Left colon (tissue), 2 donors: Measurements from ENCODE around the gene CGB8. TPM values are rescaled to one million over a fixed set of nuclear protein-coding genes. Genes with fewer than 3 reads are reported as not detected.
"Not testable (repeated sequence)": the region's sequence is repeated elsewhere in the genome, so short reads cannot be mapped to it uniquely, and the experiment has no call there.

ENCODE experiments used
- ATAC-seq: fragments of 200-7000 bp; cut with Tn5 transposase; one replicate; pipeline ENCODE4 v1.9.1; 2020; ENCODE audit warnings: mild to moderate bottlenecking, moderate library complexity
- DNase-seq, 2 donors: peaks; one replicate each; pipeline ENCODE4 v3.0.0-alpha.2; 2020
- intact Hi-C, 2 donors: fragments of 100-400 bp; cut with DNase I in 1 of 2; cut with micrococcal nuclease in 1 of 2; formaldehyde crosslinking; loops; one replicate each; pipeline versions ENCODE4 v1.11.2 to v1.14.0; 2022; cut with DNase I, micrococcal nuclease
- total RNA-seq, 2 donors: library from RNA; stranded (reverse); fragmentation: NEBNext Ultra II Directional; extraction: Animal tissue kit (Norgen Biotek cat#: 25700); gene quantifications; one replicate each; pipeline ENCODE4 v1.2.1, GENCODE V29; 2021
- donor health status: DM: no; HTN: no; CAD: no.
- donor health status: DM: yes; HTN: yes; CAD: no.

CGB8 gene
- total RNA-seq, 2 donors from 2014 or later, result not detected

DNA sequence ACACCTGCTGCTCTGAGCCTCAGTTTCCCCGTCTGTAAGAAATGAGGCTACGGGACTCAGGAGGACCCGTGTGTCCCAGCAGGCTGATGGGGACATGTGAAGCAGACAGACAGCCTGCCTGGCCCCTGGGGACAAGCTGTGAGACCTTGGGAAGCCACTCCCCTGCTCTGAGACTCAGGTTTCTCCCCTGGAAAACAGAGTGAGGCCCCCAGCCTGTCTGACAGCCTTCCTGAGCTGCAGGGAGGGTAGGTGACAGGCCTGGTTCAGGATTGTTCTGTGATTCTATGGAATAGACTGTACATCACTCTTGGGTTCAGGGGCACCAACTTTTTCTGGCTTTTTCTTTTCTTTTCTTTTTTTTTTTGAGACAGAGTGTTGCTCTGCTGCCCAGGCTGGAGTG, 18.6 kb upstream of the CGB8 start:
- ATAC-seq (no peak), DNase-seq (no peak)
- intact Hi-C loops, result no loop called here

DNA sequence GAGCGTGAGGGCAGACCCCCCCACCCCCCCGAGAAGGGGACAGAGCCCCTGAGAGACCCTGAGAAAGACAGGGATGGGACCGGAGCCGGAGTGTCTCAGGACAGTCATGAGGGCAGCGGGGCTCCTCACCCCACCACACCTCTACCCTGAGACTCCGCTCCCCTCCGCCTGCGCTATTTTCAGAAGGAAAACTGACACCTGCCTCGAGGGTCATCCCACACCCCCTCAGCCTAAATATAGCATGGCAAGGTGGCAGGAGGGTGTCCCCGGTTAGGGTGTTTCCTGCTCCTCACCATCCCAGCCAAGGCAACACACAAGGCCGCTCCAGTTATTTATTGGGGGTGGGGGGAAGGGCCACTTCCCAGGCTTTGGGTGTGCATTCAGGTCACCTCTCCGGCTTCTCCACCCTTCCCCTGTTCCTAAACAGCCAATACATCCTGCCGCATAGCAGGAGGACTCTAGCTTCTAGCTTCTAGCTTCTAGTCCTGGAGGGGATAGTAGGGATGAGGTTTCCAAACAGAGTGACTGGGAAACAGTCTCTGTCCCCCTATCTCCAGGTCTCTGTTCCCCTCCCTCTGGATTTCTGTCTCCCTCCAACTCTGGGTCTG, 17.1 kb upstream of the CGB8 start:
- intact Hi-C loops, result no loop called here
- ATAC-seq (no peak), DNase-seq (no peak)

DNA sequence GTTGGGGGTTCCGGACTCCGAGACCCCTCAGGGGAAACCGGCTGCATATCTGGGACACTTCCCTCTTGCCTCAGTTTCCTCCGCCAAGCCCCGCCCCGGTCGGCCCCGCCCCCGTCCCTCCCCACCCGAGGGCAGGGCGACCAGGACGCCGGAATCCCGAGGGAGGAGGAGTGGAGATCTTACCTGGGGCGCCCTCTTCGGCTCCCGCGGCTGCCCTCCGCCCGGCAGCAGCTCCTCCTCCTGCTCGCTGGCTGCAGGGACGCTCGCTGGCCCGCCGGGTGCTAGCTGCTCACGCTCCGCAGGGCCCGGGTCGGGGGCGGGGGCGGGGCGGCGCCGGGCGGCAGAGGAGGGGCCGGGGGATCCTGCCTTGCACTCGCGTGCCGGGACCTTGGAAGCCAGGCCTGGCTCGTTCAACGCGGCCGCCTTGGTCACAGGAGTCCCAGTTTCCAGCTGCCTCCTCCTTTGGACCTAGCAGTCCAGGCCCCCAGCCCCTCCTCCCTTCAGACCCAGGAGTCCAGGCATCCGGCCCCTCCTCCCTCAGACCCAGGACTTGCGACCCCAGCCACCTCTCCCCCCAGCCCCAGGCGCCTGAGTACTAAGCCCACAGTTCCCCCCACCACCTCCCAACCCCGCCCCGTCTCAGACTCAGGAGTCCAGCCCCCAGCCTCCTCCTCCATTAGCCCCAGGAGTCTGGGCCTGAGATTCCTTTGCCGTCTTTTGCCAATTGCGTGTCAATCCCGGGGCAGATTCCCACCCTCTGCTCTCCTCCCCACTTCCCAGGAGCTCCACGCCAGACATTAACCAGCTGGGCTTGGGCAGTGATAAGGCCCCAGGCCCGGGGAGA, 16.1 kb upstream of the CGB8 start, which contains the start of gene NTF4:
Gene NTF4 (minus strand): TSS at position 51 of the 844 bp plus-strand sequence. CDS start 2,821 bp downstream, outside the sequence.
- DNase-seq (peak in 1 of 2 donors; percentile 23), ATAC-seq (peak; percentile 78)

DNA sequence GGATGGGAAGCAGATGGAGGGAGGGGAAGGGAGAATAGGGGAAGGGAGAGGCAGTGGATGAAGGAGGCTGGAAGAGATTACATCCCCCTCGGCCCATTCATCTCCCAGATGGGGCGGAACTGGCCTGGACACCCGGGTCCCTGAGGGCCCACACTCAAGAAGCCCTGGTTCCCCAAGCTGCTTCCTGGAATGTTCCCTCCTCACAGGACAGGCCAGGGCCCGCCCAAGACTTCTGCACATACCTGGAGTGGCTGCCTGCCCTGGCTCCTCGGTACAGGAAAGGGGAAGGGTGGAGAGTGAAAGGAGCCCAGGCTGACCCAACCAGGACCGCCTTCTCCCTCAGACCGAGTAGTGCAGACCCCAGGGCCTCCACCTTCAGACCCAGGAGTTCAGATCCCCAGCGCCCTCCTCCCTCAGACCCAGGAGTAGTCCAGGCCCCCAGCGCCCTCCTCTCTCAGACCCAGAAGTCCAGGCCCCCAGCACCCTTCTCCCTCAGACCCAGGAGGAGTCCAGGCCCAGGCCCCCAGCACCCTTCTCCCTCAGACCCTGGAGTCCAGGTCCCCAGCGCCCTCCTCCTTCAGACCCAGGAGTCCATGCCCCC, 15.2 kb upstream of the CGB8 start:
- intact Hi-C loops, result no loop called here
- ATAC-seq, result peak; percentile 33
- DNase-seq, result no peak

More for the DNA sequence above, 16.1 kb upstream of the CGB8 start, which contains the start of gene NTF4:
- intact Hi-C loops, result no loop called here

DNA sequence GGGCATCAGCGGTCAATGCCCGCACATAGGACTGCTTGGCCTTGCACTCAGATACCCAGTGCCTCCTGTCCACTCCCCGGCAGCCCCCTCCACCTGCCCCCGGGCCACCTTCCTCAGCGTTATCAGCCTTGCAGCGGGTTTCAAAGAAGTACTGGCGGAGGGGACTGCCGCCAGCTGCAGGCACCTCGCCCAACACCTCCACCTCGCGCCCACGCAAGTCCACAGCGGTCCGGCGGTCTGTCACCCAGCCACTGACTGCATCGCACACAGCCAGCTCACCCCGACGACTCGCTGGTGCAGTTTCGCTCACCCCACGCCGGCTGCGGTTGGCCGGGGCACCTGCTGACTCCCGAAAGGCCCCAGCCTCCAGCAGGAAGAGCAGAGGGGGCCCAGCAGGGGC, 12.5 kb upstream of the CGB8 start:
- DNase-seq (no peak), ATAC-seq (no peak)
- intact Hi-C loops, result no loop called here

DNA sequence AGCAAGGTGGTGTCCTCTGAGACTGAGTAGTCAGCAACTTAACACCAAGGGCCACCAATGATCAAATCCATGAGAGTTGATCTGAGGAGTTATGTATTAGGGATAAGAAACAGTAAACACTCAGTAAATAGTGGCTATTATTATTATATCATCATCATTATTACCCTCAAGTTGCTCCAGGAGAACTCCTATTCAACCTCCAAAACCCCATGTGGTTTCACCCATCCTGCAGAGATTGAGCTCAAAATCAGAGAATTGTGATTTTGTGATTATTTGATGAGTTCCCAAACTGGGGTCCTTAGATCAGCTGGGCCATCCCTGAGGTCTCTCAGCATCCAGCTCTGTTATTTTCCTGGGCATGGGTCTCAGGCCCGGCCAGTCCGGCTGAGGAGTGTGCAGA, 12.1 kb upstream of the CGB8 start:
- ATAC-seq (no peak), DNase-seq (no peak)
- intact Hi-C loops, result no loop called here

DNA sequence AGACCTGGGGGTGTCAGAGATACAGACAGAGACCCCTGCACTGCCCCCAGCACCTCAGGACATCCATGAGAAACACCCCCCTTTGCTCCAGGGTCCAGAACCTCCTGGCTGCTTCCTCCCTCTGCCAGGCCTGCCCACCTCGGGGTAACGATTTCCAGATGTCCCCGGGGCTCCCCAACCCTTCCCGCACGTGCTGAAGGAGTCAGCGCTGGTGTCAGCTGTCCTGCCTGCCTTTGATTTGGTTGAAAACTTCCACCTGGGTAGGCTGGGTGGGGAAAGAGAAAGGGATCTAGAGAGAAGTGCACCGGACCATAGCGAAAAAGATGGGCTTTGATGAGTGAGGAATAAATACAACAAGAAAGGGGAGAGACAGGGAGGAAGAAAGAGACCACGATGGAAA, 10.1 kb upstream of the CGB8 start:
- intact Hi-C loops, result no loop called here
- ATAC-seq, result no peak
- no peak for DNase-seq

DNA sequence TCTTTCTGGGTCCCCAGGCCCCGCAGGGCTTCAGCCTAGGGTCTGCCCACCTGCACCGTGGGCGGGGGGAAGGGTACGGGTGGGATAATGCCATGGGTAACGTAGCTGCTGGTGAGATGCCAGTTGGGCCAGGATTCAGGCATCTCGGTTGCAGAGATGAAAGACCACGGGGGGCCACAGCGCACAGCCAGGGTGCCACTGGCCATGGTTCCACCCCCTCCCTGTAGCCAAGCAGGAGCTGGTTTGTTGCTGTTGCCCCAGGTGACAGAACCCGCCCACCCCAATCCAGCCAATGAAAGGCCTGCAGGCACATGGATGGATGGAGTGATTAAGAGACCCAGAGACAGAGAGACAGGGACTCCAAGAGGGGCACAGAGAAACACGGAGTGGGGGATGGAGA, 9.7 kb upstream of the CGB8 start:
- intact Hi-C loops, result no loop called here
- DNase-seq (no peak), ATAC-seq (no peak)

DNA sequence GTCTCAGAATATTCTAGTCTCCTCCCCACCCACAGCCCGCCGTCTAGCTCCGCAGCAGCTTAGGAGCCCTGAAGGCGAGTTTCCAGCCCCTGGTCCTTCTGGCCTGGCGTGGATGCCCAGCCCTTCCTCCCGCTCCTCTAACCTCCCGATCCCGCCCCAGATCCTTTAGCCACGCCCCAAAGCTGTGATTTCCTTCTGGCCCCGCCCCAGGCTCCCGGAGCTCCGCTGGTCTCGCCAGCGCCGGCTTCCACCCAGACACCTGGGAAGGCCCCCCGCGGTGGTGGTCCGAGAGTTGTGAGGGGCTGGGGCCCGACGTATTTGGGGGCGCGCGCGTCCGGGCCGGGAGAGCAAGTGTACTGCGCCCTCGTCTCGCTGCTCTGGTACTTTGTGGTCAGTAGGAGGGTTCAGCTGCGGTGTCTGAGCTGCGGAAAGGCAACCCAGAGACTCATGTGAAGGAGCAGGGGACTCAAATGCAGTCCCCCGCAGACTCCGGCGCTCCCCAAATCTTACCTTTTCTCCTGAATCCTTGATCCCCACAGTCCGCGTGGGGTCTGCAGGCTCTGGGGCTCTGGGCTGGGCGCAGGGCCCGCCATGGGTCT, 8.8 kb upstream of the CGB8 start, which contains the start of gene CGB7:
Gene CGB7 (minus strand): TSS at position 114 of the 599 bp plus-strand sequence. CDS start 2,374 bp downstream, outside the sequence.
- intact Hi-C loops, result no loop called here

DNA sequence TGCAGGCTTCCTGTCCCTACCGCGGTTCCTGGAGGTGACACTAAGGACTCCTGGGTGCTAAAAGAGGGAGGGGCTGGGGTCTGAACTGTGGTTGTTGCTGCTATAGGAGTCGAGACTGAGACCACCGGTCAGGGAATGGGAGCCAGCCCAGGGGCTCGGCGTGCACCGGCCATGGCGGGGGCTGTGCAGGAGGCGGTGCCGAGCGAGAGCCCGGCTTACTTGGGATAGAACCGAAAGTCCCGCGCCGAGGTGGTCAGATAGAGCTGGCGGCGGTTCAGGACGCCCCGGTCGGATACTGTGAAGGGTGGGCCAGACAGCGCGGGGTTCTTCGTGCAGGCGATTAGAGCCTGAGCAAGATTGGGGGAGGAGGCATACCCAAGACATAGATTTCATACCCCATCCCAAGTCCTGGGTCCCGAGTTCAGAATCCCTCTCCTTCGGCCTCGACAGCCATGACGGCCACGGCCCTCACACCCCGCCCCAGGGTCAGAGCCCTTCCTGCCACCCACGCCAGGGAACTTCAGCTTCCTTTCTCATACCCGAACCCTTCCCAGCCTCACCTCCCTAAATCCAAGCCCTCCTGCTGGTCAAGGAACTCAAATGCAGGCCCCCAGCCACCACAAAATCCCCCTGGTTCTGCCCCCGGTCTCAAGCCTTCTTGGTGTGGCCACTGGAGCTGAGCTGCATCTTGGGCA, 8.1 kb upstream of the CGB8 start:
- intact Hi-C loops, DNase-seq: not testable (repeated sequence)
- peak; percentile 25 for ATAC-seq

More for the DNA sequence above, 8.8 kb upstream of the CGB8 start, which contains the start of gene CGB7:
- ATAC-seq (peak; percentile 85), DNase-seq (peak; percentile 70 to 84)

DNA sequence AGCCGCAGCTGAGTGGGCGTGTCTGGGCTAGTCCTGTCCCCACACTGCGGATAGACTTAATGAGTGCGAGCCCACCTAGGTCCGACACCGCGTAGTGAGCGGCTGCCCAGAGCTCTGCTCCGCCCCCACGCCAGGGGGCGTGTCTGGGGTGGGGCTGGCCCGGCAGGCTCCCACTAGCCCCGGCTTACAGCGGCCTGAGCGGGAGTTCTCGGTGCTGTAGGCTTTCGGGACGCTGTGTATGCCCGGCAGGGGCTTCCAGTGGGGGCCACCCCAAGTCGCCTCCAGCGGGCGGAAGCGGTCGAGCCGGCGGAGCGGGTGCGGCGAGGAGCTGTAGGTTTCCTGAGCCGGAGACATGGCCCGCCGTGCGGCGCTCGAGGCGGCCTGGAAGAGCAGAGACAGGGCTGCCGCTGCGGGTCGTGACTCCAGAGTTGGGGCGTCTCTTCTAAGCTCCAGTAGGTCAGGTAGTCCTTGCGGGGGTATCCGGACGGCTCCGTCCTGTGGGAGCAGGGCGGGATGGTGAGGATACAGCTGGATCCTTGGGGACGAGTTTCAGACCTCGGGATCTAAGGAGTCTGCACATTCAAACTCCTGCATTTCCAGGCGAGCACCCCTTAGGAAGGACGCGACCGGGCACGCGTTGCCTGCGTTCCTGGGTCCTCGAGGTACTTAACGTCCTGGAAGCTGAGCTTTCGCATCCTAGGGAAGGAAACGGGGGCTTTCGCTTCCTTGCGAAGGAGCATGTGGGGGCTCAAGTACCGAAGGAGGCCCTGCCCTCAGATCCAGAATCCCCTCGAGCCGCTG, 7.4 kb upstream of the CGB8 start:
- intact Hi-C loops, result no loop called here
- DNase-seq, result peak; percentile 37 to 68
- peak; percentile 86 for ATAC-seq

DNA sequence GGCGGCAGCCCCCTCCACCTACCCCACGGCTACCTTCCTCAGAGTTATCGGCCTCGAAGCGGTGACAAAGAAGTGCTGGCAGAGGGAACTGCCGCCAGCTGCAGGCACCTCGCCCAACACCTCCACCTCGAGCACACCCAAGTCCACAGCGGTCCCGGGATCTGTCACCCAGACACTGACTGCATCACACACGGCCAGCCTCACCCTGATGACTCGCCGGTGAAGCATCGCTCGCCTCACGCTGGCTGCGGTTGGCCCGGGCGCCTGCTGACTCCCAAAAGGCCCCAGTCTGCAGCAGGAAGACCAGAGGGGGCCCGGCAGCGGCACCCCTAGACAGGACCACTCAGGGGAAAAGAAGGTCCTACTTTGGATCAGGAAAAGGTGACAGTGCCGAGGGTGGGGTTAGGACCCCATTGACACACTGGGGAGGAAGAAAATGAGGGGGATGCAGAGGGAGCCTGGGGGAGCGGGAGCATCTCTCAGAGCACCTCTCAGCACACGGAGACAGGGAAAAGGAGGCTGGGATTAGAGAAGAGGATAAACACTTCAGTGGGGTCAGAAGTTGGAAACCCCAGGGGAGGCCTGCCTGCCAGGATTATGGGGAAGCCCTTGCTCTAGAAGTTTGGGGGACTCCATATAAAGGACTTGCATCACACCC, 1.6 kb upstream of the CGB8 start:
- intact Hi-C loops, DNase-seq, ATAC-seq: not testable (repeated sequence)

DNA sequence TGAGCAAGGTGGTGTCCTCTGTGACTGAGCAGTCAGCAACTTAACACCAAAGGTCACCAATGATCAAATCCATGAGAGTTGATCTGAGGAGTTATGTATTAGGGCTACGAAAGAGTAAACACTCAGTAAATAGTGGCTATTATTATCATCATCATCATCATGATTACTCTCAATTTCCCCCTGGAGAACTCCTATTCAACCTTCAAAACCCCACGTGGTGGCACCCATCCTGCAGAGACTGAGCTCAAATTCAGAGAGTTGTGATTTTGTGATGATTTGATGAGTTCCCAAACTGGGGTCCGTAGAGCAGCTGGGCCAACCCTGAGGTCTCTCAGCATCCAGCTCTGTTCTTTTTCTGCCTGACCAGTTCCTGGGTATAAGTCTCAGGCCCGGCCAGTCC, 923 bp upstream of the CGB8 start:
- ATAC-seq, intact Hi-C loops, DNase-seq: not testable (repeated sequence)

DNA sequence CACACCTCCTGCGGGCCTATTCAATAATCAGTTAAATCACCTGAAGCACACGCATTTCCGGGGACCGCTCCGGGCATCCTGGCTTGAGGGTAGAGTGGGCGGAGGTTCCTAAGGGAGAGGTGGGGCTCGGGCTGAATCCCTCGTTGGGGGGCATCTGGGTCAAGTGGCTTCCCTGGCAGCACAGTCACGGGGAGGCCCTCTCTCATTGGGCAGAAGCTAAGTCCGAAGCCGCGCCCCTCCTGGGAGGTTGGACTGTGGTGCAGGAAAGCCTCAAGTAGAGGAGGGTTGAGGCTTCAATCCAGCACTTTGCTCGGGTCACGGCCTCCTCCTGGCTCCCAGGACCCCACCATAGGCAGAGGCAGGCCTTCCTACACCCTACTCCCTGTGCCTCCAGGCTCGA, 5.4 kb downstream of the CGB8 start, which contains the start of gene CGB5:
Gene CGB5 (plus strand): TSS at position 301 of the 400 bp plus-strand sequence. CDS start 362 bp downstream, outside the sequence.
- DNase-seq, ATAC-seq, intact Hi-C loops: not testable (repeated sequence)

DNA sequence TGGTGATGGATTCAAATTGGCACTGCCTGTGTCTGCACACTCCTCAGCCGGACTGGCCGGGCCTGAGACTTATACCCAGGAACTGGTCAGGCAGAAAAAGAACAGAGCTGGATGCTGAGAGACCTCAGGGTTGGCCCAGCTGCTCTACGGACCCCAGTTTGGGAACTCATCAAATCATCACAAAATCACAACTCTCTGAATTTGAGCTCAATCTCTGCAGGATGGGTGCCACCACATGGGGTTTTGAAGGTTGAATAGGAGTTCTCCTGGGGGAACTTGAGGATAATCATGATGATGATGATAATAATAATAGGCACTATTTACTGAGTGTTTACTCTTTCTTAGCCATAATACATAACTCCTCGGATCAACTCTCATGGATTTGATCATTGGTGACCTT, 6.2 kb downstream of the CGB8 start:
- DNase-seq, intact Hi-C loops, ATAC-seq: not testable (repeated sequence)

DNA sequence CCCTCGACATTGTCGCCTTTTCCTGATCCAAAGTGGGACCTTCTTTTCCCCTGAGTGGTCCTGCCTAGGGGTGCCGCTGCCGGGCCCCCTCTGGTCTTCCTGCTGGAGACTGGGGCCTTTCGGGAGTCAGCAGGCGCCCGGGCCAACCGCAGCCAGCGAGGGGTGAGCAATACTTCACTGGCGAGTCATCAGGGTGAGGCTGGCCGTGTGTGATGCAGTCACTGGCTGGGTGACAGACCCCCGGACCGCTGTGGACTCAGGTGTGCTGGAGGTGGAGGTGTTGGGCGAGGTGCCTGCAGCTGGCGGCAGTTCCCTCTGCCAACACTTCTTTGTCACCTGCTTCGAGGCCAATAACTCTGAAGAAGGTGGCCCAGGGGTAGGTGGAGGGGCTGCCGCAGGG, 6.7 kb downstream of the CGB8 start:
- ATAC-seq, result no peak
- intact Hi-C loops, result no loop called here
- DNase-seq, result no peak

DNA sequence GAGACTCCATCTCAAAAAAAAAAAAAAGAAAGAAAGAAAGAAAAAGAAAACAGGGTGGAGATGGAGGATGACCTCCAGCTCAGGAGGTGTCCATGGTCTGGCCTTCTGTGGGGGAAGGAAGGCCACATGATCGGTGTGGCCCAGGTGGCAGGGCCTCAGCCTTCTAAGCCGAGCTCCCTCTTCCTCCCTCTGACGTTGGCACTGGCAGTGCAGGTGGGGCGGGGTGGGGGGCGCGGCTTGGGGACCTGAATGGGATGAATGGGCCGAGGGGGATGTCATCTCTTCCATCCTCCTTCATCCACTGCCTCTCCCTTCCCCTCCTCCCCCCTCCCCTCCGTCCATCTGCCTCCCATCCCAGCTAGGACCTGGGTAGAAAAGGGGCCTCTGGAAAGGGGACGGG, 9.2 kb downstream of the CGB8 start:
- intact Hi-C loops, DNase-seq, ATAC-seq: not testable (repeated sequence)
